GM23248 (cell line): ENCODE data around the gene ARFGAP2.

Experiments used
- EZH2 ChIP-seq: fragments of 200-600 bp; sonication (generic); IDR thresholded peaks from 2 replicates; pipeline ENCODE4 v1.6.1; 2018; ENCODE audit warnings: antibody characterized with exemption, mild to moderate bottlenecking; ENCODE audit not compliant: insufficient read depth, poor library complexity, severe bottlenecking
- EZH2phosphoT487 ChIP-seq: fragments of 200-600 bp; sonication (generic); IDR thresholded peaks from 2 replicates; pipeline ENCODE4 v1.6.1; 2018; ENCODE audit warnings: antibody characterized with exemption, moderate library complexity, mild to moderate bottlenecking, low read depth; ENCODE audit not compliant: insufficient read depth

DNA sequence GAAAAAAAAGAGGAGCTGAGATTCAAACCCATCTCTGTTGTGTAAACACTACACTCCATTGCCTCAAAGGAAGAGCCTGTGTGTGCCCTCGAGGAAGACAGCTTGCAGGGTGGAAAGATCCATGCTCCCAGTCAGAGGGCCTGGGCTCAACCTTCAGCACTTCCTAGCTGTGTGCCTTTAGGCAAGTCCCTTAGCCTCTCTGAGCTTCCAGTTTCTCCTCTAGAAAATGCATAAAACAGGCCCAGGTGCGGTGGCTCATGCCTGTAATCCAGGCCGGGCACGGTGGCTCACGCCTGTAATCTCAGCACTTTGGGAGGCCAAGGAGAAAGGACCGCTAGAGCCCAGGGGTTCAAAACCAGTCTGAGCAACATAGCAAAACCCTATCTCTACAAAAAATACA, 4.6 kb upstream of the ARFGAP2 start:
- no peak for TF ChIP-seq EZH2
- no peak for TF ChIP-seq EZH2phosphoT487
